Mucosa of stomach (tissue), 1 donor: Measurements from ENCODE around the gene TXNDC5.
"Not testable (repeated sequence)": the region's sequence is repeated elsewhere in the genome, so short reads cannot be mapped to it uniquely, and the experiment has no call there.

ENCODE experiments used
- H3K27me3 ChIP-seq: one replicate; pipeline ENCODE4 v1.7.0; 2013; ENCODE audit warnings: mild to moderate bottlenecking, low read length; ENCODE audit not compliant: control insufficient read depth, insufficient read depth
- H3K36me3 ChIP-seq: one replicate; pipeline ENCODE4 v1.7.0; 2013; ENCODE audit warnings: low read length; ENCODE audit not compliant: control insufficient read depth, insufficient read depth
- H3K4me1 ChIP-seq: one replicate; pipeline ENCODE4 v1.7.0; 2013; ENCODE audit warnings: mild to moderate bottlenecking, low read length; ENCODE audit not compliant: control insufficient read depth, insufficient read depth
- H3K4me3 ChIP-seq: one replicate; pipeline ENCODE4 v1.7.0; 2013; ENCODE audit warnings: low read length
- H3K9ac ChIP-seq: one replicate; pipeline ENCODE4 v1.7.0; 2013; ENCODE audit warnings: mild to moderate bottlenecking, low read length, moderate library complexity
- H3K9me3 ChIP-seq: one replicate; pipeline ENCODE4 v1.7.0; 2013; ENCODE audit warnings: mild to moderate bottlenecking, low read length, moderate library complexity; ENCODE audit not compliant: control insufficient read depth
- donor health status: Pancreatic carcinoma.

The TXNDC5 gene

DNA sequence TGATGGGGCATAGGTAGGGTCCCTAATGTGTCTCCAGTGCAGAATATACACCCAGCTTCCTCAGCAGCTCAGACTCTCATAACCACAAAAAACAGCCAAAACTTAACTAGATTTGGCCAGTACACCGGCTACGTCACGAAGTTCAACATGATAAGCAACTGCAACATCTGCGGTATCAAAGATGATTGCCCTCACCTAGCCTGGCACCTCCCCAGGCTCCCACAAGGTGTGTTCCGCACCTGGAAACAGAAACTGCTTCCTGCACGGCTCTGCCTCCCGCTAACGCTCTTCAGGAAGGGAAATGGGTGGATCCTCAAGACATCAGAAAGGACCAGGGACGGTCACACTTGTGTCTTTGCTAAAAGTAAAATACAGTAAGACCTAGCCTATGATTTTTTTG lies 9.5 kb downstream of the TXNDC5 start:
- no peak overlapping the region for H3K9ac ChIP-seq
- H3K27me3 ChIP-seq, result no peaks in the 10 kb centered on the region
- H3K4me3 ChIP-seq, result no peak overlapping the region
- no peaks in the 10 kb centered on the region for H3K9me3 ChIP-seq
- H3K36me3 ChIP-seq, result peaks cover 12% of the 10 kb centered on the region
- H3K4me1 ChIP-seq, result peaks cover 5% of the 10 kb centered on the region

DNA sequence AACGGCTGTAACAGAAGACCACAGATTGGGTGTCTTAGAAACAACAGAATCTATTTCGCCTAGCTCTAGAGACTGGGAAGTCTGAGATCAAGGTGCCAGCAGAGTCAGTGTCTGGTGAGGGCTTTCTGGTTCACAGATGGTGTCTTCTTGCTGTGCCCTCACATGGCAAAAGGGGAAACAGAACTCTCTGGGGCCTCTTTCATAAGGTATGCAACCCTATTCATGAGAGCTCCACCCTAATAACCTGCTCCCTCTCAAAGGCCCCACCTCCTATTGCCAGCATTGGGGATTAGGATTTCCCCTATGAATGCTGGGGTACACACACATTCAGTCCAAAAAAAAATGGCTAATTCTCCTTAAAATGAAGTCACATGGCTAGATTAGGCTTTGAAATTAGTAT lies 10.0 kb downstream of the TXNDC5 start:
- H3K4me1 ChIP-seq, result peaks cover 5% of the 10 kb centered on the region

DNA sequence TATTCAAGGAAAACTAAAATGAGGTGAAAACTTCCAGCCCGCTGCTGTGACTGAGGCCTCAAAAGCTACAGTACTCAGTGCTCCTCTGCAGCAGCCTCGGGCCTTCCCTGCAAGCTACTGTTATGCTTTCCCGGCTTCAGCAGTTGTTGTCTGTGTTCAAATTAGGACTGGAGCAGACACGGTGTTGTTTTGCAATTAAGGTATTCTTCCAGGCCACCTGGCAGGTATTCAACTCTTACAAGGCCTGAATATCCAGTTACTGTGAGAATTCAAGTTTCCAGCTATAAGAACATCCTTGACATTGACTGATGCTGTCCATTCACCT lies 10.7 kb downstream of the TXNDC5 start:
- H3K4me1 ChIP-seq, result peaks cover 5% of the 10 kb centered on the region

More for the DNA sequence above, 10.0 kb downstream of the TXNDC5 start:
- Histone ChIP-seq H3K27me3 (no peaks in the 10 kb centered on the region), H3K36me3 (peaks cover 12% of the 10 kb centered on the region), H3K9ac (no peak overlapping the region), H3K4me3 (no peak overlapping the region), H3K9me3 (no peaks in the 10 kb centered on the region)

DNA sequence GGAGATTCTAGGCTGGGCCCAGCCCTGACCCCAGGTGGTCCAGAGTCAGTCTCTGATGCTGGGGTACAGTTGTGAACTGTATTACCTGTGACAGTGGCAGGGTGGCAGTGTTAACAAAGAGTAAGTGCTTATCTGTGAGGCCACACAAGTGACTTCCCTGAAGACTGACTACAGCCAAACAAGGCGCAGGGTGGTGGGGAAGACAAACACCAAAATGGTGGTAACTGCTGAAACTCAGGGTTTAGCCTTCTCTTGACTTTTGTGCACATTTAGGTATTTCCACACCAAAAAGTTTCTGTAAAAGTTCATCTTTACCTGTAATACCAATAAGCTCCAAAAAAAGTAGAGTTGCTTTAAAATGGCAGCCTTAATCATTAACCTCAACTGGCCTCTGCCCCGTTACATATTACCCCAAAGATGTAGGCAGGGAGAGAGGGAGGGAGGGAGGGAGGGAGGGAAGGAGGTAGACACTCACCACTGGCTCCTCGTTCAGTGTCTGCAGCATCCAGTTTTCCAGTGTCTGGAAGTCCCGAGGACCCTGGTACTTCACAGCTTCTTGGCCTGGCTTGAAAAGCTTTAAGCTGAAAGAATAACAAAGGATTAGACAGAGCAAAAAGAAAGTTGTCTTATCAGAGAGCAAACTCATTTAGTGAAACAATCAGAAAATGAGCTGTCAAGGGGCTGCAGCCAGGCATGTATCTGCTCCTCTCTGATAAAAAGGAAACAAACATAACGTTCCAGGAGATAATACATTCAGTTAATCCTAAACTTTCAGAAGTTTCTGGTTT lies 11.3 kb downstream of the TXNDC5 start:
- H3K9me3 ChIP-seq, result no peaks in the 10 kb centered on the region
- H3K36me3 ChIP-seq, result peaks cover 12% of the 10 kb centered on the region
- H3K9ac ChIP-seq, result no peak overlapping the region
- H3K27me3 ChIP-seq, result no peaks in the 10 kb centered on the region
- H3K4me1 ChIP-seq, result peaks cover 5% of the 10 kb centered on the region
- H3K4me3 ChIP-seq, result no peak overlapping the region

More for the DNA sequence above, 10.7 kb downstream of the TXNDC5 start:
- Histone ChIP-seq H3K4me3 (no peak overlapping the region), H3K36me3 (peaks cover 12% of the 10 kb centered on the region), H3K9me3 (no peaks in the 10 kb centered on the region), H3K9ac (no peak overlapping the region), H3K27me3 (no peaks in the 10 kb centered on the region)

DNA sequence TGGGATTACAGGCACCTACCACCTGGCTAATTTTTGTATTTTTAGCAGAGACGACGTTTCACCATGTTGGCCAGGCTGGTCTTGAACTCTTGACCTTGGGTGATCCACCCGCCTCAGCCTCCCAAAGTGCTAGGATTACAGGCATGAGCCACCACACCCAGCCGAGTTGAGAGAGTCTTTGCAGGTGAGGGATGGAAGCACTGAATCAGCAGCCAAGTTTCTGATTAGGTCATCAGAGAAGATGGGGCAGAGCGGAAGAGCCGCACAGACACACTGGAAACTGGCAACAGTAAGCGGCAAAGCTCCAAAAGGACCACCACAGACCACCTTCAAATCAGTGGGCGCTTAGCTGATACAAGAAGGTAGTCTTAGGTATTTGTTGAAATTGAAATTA lies 12.4 kb downstream of the TXNDC5 start:
- H3K4me3 ChIP-seq, H3K36me3 ChIP-seq, H3K27me3 ChIP-seq, H3K4me1 ChIP-seq, H3K9me3 ChIP-seq, H3K9ac ChIP-seq: not testable (repeated sequence)

DNA sequence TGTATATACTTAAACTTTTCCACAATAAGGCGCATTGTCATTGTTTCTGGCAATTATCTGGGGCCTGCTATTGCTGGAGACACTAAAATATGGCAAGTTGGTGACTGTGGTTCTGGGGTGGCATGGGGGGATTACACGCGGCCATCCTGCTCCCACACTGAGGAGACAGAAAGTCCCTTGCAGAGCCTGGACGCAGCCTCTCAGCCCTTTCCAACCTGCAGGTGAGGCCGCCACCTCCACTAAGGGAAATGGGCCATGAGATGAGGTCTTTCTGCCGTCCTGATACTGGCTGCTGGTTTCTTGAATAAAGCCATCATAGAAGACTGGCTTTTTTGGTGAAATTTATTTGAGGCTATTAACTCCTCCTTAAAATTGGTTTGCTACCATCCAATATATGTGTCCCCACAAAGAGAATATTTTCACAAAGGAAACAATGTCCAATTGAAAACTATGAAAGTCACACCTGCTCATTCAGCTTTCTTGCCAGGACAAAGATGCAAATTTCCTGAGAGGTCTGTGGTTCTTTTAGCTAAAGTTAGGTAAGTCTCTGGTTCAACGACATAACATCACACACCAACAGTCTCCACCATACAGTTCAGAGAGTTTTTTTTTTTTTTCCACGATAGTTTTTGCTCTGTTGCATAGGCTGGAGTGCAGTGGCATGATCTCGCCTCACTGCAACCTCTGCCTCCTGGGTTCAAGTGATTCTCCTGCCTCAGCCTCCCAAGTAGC lies 13.0 kb downstream of the TXNDC5 start:
- Histone ChIP-seq H3K4me3 (no peak overlapping the region), H3K9me3 (no peaks in the 10 kb centered on the region), H3K4me1 (peaks cover 5% of the 10 kb centered on the region), H3K36me3 (peaks cover 6% of the 10 kb centered on the region), H3K9ac (no peak overlapping the region), H3K27me3 (no peaks in the 10 kb centered on the region)

DNA sequence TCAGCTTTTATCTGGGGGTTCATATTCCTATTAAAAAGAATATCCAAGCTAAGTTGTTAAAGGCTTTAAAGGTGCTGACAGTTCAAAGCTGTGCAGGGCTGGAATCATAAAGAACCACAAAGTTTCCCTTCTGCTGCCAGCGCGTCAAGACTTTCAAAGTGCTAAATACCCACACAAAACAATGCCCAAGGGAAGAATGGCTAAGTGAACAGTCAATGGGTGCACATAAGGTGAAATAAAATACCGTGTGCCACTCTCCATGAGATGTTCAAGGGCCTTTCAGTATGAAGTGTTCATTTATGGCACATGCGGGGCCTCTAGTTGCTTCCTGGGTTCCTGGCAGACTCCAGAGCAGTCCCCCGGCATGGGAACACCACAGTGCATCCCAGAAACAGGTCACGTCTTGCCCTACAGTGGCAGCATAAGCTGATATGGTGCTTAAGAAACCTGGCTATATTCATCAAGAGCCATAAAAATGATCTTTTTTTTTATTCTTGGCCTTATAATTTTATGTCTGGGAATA lies 14.1 kb downstream of the TXNDC5 start:
- H3K9me3 ChIP-seq, result no peaks in the 10 kb centered on the region
- no peaks in the 10 kb centered on the region for H3K36me3 ChIP-seq
- H3K27me3 ChIP-seq, result no peaks in the 10 kb centered on the region
- no peak overlapping the region for H3K9ac ChIP-seq
- H3K4me1 ChIP-seq, result peaks cover 4% of the 10 kb centered on the region
- H3K4me3 ChIP-seq, result no peak overlapping the region

DNA sequence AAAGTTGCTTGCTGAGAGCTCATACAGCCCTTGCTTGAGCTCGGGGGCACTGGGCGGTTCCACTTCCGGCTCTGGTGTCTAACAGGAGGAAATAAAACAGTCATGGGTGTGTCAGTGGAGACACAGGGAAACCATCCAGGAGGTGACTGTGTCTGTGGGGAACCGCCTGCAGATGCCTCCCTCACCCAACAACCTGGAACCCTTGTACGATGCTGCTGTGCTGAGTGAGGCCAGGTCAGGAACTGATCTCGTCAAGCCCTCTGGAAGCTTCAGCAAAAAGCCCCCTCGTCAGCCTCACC lies 15.5 kb downstream of the TXNDC5 start:
- H3K9me3 ChIP-seq, result no peaks in the 10 kb centered on the region
- H3K27me3 ChIP-seq, result no peaks in the 10 kb centered on the region
- H3K36me3 ChIP-seq, result no peaks in the 10 kb centered on the region
- no peak overlapping the region for H3K4me3 ChIP-seq
- H3K9ac ChIP-seq, result no peak overlapping the region
- no peaks in the 10 kb centered on the region for H3K4me1 ChIP-seq

DNA sequence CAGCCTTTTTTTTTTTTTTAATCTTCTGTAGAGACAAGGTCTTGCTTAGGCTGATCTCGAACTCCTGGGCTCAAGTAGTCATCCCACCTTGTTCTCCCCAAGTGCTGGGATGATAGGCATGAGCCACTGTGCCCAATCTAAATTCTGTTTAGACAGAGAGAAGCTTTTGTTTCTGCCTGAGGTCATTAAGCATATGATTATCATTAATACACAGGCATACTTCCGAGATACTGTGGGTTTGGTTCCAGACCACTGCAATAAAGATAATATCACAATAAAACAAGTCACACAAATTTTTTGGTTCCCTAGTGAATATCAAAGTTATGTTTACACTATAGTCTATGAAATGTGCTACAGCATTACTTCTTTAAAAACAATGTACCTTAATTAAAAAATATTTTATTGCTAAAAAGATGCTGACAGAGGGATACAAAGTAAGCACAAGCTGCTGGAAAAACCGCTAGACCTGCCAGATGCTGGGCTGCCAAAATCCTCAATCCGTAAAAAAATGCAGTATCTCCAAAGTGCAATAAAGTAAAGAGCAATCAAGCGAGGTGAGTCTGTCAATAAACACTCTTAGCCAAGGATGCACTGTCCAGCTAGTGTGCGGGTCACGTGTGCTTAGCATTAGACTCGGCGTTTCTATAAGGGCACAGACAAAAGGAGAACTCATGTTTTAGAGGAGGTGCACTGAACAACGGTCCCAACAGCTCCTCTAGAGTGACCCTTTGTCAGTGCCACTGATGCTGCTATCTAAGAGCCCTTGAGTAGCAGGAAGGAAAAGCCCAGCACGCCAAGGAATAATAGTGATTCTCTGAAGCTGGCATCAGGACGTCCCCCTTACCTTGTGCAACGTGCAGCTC lies 16.1 kb downstream of the TXNDC5 start:
- H3K9me3 ChIP-seq, result no peaks in the 10 kb centered on the region
- no peak overlapping the region for H3K9ac ChIP-seq
- no peaks in the 10 kb centered on the region for H3K4me1 ChIP-seq
- H3K27me3 ChIP-seq, result no peaks in the 10 kb centered on the region
- no peak overlapping the region for H3K4me3 ChIP-seq
- H3K36me3 ChIP-seq, result peaks cover under 1% of the 10 kb centered on the region

DNA sequence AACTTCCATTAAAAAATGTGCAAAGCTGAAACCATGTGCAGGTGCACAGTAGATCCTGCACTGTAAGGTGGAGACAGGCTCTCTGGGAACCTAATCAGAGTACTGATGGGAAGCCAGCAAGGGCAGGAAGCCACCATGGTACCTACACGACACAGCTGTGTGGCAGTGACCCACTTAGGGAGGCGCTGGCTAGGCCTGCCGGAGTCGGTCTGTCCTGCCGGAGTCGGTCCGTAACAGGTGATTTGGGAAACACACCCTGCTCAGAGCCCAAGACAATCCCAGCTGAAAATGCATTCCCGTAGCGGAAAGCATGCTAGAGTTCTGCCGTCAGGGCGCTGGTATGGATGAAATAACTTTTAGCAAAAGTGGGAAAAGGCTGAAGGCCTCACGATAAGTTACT lies 17.2 kb downstream of the TXNDC5 start:
- Histone ChIP-seq H3K9ac (no peak overlapping the region), H3K4me1 (no peaks in the 10 kb centered on the region), H3K9me3 (no peaks in the 10 kb centered on the region), H3K4me3 (no peak overlapping the region), H3K36me3 (peaks cover 5% of the 10 kb centered on the region), H3K27me3 (no peaks in the 10 kb centered on the region)

DNA sequence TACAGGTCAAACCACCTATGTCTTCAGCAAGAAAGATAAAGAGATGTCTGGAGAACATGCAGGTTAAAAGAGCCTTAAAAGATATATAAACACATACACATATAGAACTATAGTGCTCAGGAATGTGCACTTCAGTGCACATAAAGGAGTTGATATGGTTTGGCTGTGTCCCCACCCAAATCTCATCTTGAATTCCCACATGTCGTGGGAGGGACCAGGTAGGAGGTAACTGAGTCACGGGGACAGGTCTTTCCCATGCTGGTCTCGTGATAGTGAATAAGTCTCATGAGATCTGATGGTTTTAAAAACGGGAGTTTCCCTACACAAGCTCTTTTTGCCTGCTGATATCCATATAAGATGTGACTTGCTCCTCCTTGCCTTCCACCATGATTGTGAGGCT lies 18.2 kb downstream of the TXNDC5 start:
- not testable (repeated sequence) for H3K36me3 ChIP-seq, H3K4me3 ChIP-seq, H3K27me3 ChIP-seq, H3K9ac ChIP-seq, H3K4me1 ChIP-seq, H3K9me3 ChIP-seq
